HEK293 (cell line): ENCODE data around the gene CLDN15.

Experiments
- AEBP2 ChIP-seq: fragments of 450-650 bp; formaldehyde crosslinking; IDR thresholded peaks from 2 replicates; pipeline ENCODE4 v1.5.1; 2016; ENCODE audit warnings: missing biosample characterization, missing genetic modification characterization, borderline replicate concordance
- ATF2 ChIP-seq: fragments of 450-650 bp; formaldehyde crosslinking; IDR thresholded peaks from 2 replicates; pipeline ENCODE4 v1.5.1; 2016; ENCODE audit warnings: missing biosample characterization, missing genetic modification characterization, low read depth
- BCL11B ChIP-seq: fragments of 450-650 bp; formaldehyde crosslinking; IDR thresholded peaks from 2 replicates; pipeline ENCODE4 v1.5.1; 2016; ENCODE audit warnings: low read depth, missing biosample characterization, missing genetic modification characterization
- EGR2 ChIP-seq: fragments of 450-650 bp; formaldehyde crosslinking; IDR thresholded peaks from 2 replicates; pipeline ENCODE4 v1.5.1; 2016; ENCODE audit warnings: low read depth, missing biosample characterization, missing genetic modification characterization
- GFI1B ChIP-seq: fragments of 450-650 bp; formaldehyde crosslinking; IDR thresholded peaks from 2 replicates; pipeline ENCODE4 v1.5.1; 2016; ENCODE audit warnings: missing biosample characterization, missing genetic modification characterization
- HIC1 ChIP-seq: fragments of 450-650 bp; formaldehyde crosslinking; IDR thresholded peaks from 2 replicates; pipeline ENCODE4 v1.5.1; 2016; ENCODE audit warnings: missing biosample characterization, missing genetic modification characterization
- IKZF3 ChIP-seq: fragments of 450-650 bp; IDR thresholded peaks from 2 replicates; pipeline ENCODE4 v1.5.0; 2018; ENCODE audit warnings: missing biosample characterization, mild to moderate bottlenecking, missing genetic modification characterization, moderate library complexity
- RBAK ChIP-seq: fragments of 450-650 bp; formaldehyde crosslinking; IDR thresholded peaks from 2 replicates; pipeline ENCODE4 v1.5.1; 2016; ENCODE audit warnings: missing biosample characterization, missing genetic modification characterization
- SP2 ChIP-seq: fragments of 450-650 bp; formaldehyde crosslinking; IDR thresholded peaks from 2 replicates; pipeline ENCODE4 v1.5.1; 2016; ENCODE audit warnings: missing biosample characterization, missing genetic modification characterization
- SP7 ChIP-seq: fragments of 450-650 bp; formaldehyde crosslinking; IDR thresholded peaks from 2 replicates; pipeline ENCODE4 v1.5.1; 2016; ENCODE audit warnings: missing biosample characterization, missing genetic modification characterization
- ZBTB17 ChIP-seq: fragments of 450-650 bp; formaldehyde crosslinking; IDR thresholded peaks from 2 replicates; pipeline ENCODE4 v1.5.1; 2016; ENCODE audit warnings: missing biosample characterization, missing genetic modification characterization
- ZEB2 ChIP-seq: fragments of 450-650 bp; formaldehyde crosslinking; IDR thresholded peaks from 2 replicates; pipeline ENCODE4 v1.5.1; 2016; ENCODE audit warnings: missing biosample characterization, missing genetic modification characterization
- ZNF146 ChIP-seq: fragments of 450-650 bp; formaldehyde crosslinking; IDR thresholded peaks from 2 replicates; pipeline ENCODE4 v1.5.1; 2016; ENCODE audit warnings: missing biosample characterization, missing genetic modification characterization
- ZNF202 ChIP-seq: fragments of 450-650 bp; formaldehyde crosslinking; IDR thresholded peaks from 2 replicates; pipeline ENCODE4 v1.5.1; 2016; ENCODE audit warnings: missing biosample characterization, missing genetic modification characterization, borderline replicate concordance
- ZNF26 ChIP-seq: fragments of 450-650 bp; formaldehyde crosslinking; IDR thresholded peaks from 2 replicates; pipeline ENCODE4 v1.5.1; 2016; ENCODE audit warnings: missing biosample characterization, missing genetic modification characterization
- ZNF280C ChIP-seq: fragments of 450-650 bp; formaldehyde crosslinking; IDR thresholded peaks from 2 replicates; pipeline ENCODE4 v1.5.1; 2016; ENCODE audit warnings: missing biosample characterization, missing genetic modification characterization
- ZNF335 ChIP-seq: fragments of 450-650 bp; formaldehyde crosslinking; conservative IDR thresholded peaks from 2 replicates; pipeline ENCODE4 v1.5.1; 2016; ENCODE audit warnings: missing biosample characterization, missing genetic modification characterization
- ZNF549 ChIP-seq: fragments of 450-650 bp; IDR thresholded peaks from 2 replicates; pipeline ENCODE4 v1.5.1; 2018; ENCODE audit warnings: missing biosample characterization, missing genetic modification characterization, mild to moderate bottlenecking, inconsistent platforms, moderate library complexity
- ZNF76 ChIP-seq: fragments of 450-650 bp; formaldehyde crosslinking; IDR thresholded peaks from 2 replicates; pipeline ENCODE4; 2016; ENCODE audit warnings: low read depth, missing biosample characterization, missing genetic modification characterization, borderline replicate concordance
- ZNF785 ChIP-seq: fragments of 450-650 bp; formaldehyde crosslinking; IDR thresholded peaks from 2 replicates; pipeline ENCODE4 v1.5.1; 2016; ENCODE audit warnings: missing biosample characterization, missing genetic modification characterization
- TF ChIP-seq, protein P1 (sequence below): fragments of 450-650 bp; formaldehyde crosslinking; IDR thresholded peaks from 2 replicates; pipeline ENCODE4 v1.5.1; 2016; ENCODE audit warnings: missing biosample characterization, missing genetic modification characterization, borderline replicate concordance
- TF ChIP-seq, protein P2 (sequence below): fragments of 450-650 bp; formaldehyde crosslinking; IDR thresholded peaks from 2 replicates; pipeline ENCODE4 v1.5.1; 2016; ENCODE audit warnings: missing biosample characterization, missing genetic modification characterization

Gene CLDN15

GRCh38 chr7:101244375-101245146, 7.0 kb upstream of the CLDN15 start, which contains the start of gene FIS1 (continued):
- TF ChIP-seq, protein P1, sequence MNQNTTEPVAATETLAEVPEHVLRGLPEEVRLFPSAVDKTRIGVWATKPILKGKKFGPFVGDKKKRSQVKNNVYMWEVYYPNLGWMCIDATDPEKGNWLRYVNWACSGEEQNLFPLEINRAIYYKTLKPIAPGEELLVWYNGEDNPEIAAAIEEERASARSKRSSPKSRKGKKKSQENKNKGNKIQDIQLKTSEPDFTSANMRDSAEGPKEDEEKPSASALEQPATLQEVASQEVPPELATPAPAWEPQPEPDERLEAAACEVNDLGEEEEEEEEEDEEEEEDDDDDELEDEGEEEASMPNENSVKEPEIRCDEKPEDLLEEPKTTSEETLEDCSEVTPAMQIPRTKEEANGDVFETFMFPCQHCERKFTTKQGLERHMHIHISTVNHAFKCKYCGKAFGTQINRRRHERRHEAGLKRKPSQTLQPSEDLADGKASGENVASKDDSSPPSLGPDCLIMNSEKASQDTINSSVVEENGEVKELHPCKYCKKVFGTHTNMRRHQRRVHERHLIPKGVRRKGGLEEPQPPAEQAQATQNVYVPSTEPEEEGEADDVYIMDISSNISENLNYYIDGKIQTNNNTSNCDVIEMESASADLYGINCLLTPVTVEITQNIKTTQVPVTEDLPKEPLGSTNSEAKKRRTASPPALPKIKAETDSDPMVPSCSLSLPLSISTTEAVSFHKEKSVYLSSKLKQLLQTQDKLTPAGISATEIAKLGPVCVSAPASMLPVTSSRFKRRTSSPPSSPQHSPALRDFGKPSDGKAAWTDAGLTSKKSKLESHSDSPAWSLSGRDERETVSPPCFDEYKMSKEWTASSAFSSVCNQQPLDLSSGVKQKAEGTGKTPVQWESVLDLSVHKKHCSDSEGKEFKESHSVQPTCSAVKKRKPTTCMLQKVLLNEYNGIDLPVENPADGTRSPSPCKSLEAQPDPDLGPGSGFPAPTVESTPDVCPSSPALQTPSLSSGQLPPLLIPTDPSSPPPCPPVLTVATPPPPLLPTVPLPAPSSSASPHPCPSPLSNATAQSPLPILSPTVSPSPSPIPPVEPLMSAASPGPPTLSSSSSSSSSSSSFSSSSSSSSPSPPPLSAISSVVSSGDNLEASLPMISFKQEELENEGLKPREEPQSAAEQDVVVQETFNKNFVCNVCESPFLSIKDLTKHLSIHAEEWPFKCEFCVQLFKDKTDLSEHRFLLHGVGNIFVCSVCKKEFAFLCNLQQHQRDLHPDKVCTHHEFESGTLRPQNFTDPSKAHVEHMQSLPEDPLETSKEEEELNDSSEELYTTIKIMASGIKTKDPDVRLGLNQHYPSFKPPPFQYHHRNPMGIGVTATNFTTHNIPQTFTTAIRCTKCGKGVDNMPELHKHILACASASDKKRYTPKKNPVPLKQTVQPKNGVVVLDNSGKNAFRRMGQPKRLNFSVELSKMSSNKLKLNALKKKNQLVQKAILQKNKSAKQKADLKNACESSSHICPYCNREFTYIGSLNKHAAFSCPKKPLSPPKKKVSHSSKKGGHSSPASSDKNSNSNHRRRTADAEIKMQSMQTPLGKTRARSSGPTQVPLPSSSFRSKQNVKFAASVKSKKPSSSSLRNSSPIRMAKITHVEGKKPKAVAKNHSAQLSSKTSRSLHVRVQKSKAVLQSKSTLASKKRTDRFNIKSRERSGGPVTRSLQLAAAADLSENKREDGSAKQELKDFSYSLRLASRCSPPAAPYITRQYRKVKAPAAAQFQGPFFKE (tag by site-specific recombination): no peak
- peak; percentile 69; the same call in 1 of the 2 replicates for TF ChIP-seq BCL11B (tag by site-specific recombination)
- peak; percentile 99 for TF ChIP-seq ZNF76 (tag by site-specific recombination)
- no peak for TF ChIP-seq ZNF26 (tag by site-specific recombination)
- TF ChIP-seq AEBP2 (tag by site-specific recombination): no peak
- peak; percentile 87 for TF ChIP-seq ZEB2 (tag by site-specific recombination)
- peak; percentile 32; the same call in 1 of the 2 replicates for TF ChIP-seq IKZF3
- TF ChIP-seq ZNF549 (tag by site-specific recombination): no peak
- TF ChIP-seq, protein P2, sequence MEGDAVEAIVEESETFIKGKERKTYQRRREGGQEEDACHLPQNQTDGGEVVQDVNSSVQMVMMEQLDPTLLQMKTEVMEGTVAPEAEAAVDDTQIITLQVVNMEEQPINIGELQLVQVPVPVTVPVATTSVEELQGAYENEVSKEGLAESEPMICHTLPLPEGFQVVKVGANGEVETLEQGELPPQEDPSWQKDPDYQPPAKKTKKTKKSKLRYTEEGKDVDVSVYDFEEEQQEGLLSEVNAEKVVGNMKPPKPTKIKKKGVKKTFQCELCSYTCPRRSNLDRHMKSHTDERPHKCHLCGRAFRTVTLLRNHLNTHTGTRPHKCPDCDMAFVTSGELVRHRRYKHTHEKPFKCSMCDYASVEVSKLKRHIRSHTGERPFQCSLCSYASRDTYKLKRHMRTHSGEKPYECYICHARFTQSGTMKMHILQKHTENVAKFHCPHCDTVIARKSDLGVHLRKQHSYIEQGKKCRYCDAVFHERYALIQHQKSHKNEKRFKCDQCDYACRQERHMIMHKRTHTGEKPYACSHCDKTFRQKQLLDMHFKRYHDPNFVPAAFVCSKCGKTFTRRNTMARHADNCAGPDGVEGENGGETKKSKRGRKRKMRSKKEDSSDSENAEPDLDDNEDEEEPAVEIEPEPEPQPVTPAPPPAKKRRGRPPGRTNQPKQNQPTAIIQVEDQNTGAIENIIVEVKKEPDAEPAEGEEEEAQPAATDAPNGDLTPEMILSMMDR: peak; percentile 93
- TF ChIP-seq GFI1B: no peak
- no peak for TF ChIP-seq ZNF146 (tag by site-specific recombination)
- TF ChIP-seq SP7: peak; percentile 68
- peak; percentile 99 for TF ChIP-seq ZBTB17 (tag by site-specific recombination)
- peak; percentile 36; the same call in 1 of the 2 replicates for TF ChIP-seq EGR2 (tag by site-specific recombination)
- peak; percentile 98 for TF ChIP-seq SP2
- no peak for TF ChIP-seq ATF2 (tag by site-specific recombination)
- TF ChIP-seq ZNF280C (tag by site-specific recombination): no peak
- no peak for TF ChIP-seq ZNF785 (tag by site-specific recombination)
- no peak for TF ChIP-seq RBAK (tag by site-specific recombination)
- peak; percentile 100 for TF ChIP-seq HIC1 (tag by site-specific recombination)
- no peak for TF ChIP-seq ZNF202 (tag by site-specific recombination)
- peak; percentile 98 for TF ChIP-seq ZNF335
